Bronchial epithelial cell (primary cell): ENCODE measurements around the gene TMPRSS9. TPM values are rescaled to one million over a fixed set of nuclear protein-coding genes. Genes with fewer than 3 reads are reported as not detected.
A peak's percentile ranks its signal among the peaks of the same experiment; 100 is the strongest.

Experiments used
- DNase-seq: peaks from one replicate; pipeline ENCODE4 v3.0.0-alpha.2; 2010; ENCODE audit warnings: low read depth
- FAIRE-seq: peaks from 2 replicates; lab custom pipeline; 2011; peaks lifted over from hg19 to GRCh38; lab: Jason Lieb, UNC
- H3K27me3 ChIP-seq: 2 replicates; pipeline ENCODE4 v1.5.1; 2011; ENCODE audit warnings: low read length; ENCODE audit not compliant: control insufficient read depth, insufficient read depth
- H3K36me3 ChIP-seq: 2 replicates; pipeline ENCODE4 v1.5.1; 2011; ENCODE audit warnings: low read length; ENCODE audit not compliant: control insufficient read depth, insufficient read depth
- H3K4me3 ChIP-seq: 2 replicates; pipeline ENCODE4 v1.5.1; 2011; ENCODE audit warnings: mild to moderate bottlenecking, low read depth, low read length, control low read depth
- total RNA-seq: library from RNA; depleted of rRNA; stranded (reverse); fragments of >200 nt; gene quantifications from 2 replicates; pipeline ENCODE4 v1.2.1, GENCODE V29; 2014
- TF ChIP-seq, protein P1 (sequence below): IDR thresholded peaks from 2 replicates; pipeline ENCODE4 v1.5.1; 2011; ENCODE audit warnings: mild to moderate bottlenecking, moderate library complexity, low read length, control low read depth, inconsistent platforms; ENCODE audit not compliant: insufficient read depth, severe bottlenecking

Gene TMPRSS9
- total RNA-seq, 1 donor from 2014 or later: not detected

GRCh38 chr19:2357279-2358206, 2.5 kb upstream of the TMPRSS9 start:
- DNase-seq (no peak), FAIRE-seq (peak; percentile 55)
- H3K4me3 ChIP-seq: no peak overlapping the region
- peaks cover 7% of the 10 kb centered on the region for H3K27me3 ChIP-seq
- H3K36me3 ChIP-seq: peaks cover 2% of the 10 kb centered on the region
- TF ChIP-seq, protein P1, sequence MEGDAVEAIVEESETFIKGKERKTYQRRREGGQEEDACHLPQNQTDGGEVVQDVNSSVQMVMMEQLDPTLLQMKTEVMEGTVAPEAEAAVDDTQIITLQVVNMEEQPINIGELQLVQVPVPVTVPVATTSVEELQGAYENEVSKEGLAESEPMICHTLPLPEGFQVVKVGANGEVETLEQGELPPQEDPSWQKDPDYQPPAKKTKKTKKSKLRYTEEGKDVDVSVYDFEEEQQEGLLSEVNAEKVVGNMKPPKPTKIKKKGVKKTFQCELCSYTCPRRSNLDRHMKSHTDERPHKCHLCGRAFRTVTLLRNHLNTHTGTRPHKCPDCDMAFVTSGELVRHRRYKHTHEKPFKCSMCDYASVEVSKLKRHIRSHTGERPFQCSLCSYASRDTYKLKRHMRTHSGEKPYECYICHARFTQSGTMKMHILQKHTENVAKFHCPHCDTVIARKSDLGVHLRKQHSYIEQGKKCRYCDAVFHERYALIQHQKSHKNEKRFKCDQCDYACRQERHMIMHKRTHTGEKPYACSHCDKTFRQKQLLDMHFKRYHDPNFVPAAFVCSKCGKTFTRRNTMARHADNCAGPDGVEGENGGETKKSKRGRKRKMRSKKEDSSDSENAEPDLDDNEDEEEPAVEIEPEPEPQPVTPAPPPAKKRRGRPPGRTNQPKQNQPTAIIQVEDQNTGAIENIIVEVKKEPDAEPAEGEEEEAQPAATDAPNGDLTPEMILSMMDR: no peak

DNA sequence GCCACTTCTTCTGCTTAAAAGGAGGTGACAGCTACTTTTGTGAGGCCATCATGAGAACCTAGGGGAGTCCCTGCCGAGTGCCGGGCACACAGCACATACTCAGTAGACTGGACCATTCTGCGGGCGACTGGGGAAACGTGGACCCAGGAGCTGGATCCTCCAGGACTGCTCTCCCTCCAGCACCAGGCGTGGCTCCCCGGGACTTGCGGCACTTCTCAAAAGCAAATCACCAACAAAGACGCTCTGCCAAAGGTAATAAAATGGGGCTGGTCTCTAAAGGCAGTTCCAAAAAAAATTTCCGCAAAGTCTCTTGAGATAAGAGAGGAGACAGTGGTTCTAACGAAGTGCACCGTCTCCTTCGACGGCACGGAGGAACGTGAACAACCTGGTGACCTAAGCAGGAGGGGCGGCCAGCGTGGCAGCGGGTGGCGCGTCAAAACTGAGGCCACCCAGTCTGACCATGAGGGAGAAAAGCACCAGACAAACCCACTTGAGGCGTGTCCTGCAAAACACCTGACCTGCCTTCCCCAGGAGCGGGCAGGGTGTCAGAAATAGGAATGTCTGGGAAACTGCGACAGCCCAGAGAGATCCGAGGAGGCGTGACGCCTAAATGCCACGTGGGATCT, 1.4 kb upstream of the TMPRSS9 start:
- TF ChIP-seq, protein P1: no peak
- Histone ChIP-seq H3K27me3 (peaks cover 7% of the 10 kb centered on the region), H3K36me3 (no peaks in the 10 kb centered on the region), H3K4me3 (no peak overlapping the region)
- FAIRE-seq (no peak), DNase-seq (no peak)

GRCh38 chr19:2360833-2361232, 768 bp downstream of the TMPRSS9 start:
- no peak for FAIRE-seq
- TF ChIP-seq, protein P1: no peak
- Histone ChIP-seq H3K27me3 (peaks cover 7% of the 10 kb centered on the region), H3K4me3 (no peak overlapping the region), H3K36me3 (no peaks in the 10 kb centered on the region)
- no peak for DNase-seq

DNA sequence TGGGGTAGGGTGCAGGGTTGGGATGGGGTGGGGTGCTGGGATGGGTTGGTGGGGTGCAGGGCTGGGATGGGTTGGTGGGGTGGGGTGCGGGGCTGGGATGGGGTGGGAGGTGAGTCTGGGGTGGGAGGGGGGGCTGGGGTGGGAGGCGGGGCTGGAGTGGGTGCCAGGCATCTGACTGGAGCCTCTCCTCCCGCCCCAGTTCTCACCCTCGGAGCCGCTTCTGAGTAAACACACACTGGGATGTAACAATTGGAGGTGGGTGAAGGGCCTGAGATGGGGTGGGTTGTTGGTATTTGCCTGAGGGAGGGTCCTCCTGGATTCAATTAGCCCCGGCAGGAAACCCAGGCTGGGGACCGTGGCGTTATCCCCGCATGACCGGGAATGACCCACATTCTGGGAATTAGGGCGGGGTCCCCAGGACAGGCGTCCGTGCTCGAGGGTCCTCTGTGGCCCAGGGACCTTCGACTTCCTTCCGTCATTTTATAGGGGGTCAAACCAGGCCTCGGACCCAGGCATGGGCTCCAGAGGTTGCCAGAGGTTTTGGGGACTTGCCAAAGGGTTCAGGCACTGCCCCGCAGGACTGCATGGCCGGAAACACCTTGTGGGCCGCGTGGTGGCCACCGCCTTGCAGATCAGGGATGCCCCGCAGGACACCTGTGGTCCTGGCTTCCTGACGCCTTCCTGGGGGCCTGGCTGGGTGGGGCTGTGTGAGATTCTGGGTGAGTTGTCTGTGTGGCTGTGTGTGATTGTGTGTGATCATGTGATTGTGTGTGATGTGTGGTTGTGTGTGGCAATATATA, 1.4 kb downstream of the TMPRSS9 start:
- no peak for FAIRE-seq
- H3K27me3 ChIP-seq: peaks cover 7% of the 10 kb centered on the region
- DNase-seq: no peak
- TF ChIP-seq, protein P1: no peak
- no peak overlapping the region for H3K4me3 ChIP-seq
- H3K36me3 ChIP-seq: no peaks in the 10 kb centered on the region

- DNase-seq (no peak), FAIRE-seq (peak; percentile 89)
- Histone ChIP-seq H3K27me3 (peaks cover 7% of the 10 kb centered on the region), H3K4me3 (no peak overlapping the region), H3K36me3 (no peaks in the 10 kb centered on the region)
- TF ChIP-seq, protein P1: no peak
Observed at GRCh38 chr19:2362046-2362969, 2.2 kb downstream of the TMPRSS9 start.
